CD4-positive, alpha-beta T cell treated with Interleukin-4 for 1 hour (primary cell): ENCODE measurements around the gene CCDC88C.

Experiments
- DNase-seq, 2 donors: peaks; one replicate each; pipeline ENCODE4 v3.0.0-alpha.2; 2020 to 2022

Gene CCDC88C

DNA sequence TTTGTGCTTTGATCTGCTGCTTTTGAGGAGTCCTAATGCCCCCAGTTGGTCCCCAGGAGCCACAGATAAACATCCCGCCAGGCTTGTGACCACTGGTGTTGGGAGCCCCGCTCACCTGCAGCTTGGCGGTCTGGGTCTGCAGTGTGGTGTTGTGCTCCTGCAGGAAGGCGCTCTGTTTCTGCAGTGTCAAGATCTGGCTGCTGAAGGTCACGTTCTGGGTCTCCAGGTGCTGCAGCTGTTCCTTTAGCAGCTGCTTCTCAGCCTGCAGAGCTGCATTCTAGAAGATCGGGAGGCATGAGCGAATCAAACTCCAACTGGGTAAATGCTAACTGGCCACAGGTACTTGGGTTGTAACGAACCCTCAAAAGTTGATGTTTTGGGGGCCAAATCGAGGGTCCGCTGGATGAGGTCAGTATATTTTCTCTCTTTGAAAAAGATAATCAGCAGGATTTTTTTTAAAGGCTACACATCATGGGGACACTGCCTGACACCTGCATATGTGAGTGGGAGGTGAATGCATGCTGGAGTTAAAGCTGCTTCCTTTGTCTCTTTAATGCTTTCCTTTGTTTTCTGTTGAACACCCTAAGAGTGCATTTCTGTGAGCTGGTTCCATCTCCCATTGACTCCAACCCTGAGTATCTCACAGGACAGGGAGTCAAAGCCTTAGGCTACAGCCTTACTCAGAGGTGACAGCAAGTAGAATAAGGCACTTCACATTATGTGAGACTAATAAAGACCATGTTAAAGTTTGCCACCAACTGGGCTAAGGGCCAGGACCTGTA is 111.8 kb downstream of the CCDC88C start:
- no peak for DNase-seq

DNA sequence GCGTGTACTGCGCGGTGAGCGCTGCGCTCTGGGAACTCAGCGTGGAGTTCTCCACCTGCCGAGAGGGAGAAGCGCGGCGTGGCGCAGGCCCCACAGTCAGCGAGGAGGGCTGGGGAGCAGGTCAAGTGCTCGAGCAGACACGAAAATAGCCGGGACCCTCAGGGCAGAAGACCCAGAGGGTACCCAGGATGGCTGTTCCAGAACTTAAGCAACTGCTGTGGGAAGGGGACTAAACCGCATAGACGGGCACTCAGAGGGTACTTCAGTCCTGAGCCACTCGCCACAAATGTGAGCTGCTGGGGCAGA is 113.7 kb downstream of the CCDC88C start:
- no peak for DNase-seq

- DNase-seq, result peak; percentile 64 to 69
Observed at GRCh38 chr14:91303091-91303923, 114.3 kb downstream of the CCDC88C start.

DNA sequence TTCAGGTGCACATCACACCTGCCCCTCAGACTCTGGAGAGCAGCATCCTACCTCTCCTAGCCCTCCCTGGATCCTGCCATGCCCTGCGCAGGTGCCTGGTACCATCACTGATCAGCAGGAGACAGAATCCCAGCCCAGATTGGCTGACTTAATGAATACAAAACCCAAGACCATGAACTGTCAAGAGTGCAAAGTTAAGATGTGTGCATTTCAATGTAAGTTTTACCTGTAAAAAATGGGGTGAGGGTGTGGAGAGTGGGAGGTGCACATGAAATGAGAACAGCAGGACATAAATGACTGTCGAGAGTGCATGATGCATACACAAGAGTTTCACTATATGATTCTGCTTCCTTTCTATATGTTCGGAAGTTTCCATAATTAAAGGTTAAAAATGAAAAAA is 115.2 kb downstream of the CCDC88C start:
- no peak for DNase-seq

- DNase-seq, result no peak
Observed at GRCh38 chr14:91300957-91301356, 116.7 kb downstream of the CCDC88C start.

GRCh38 chr14:91300283-91300895 is 117.2 kb downstream of the CCDC88C start:
- no peak for DNase-seq

GRCh38 chr14:91299121-91300115 is 118.2 kb downstream of the CCDC88C start:
- no peak for DNase-seq

- no peak for DNase-seq
Observed at GRCh38 chr14:91298576-91298975, 119.0 kb downstream of the CCDC88C start.

GRCh38 chr14:91297081-91297711 is 120.4 kb downstream of the CCDC88C start:
- DNase-seq, result no peak

DNA sequence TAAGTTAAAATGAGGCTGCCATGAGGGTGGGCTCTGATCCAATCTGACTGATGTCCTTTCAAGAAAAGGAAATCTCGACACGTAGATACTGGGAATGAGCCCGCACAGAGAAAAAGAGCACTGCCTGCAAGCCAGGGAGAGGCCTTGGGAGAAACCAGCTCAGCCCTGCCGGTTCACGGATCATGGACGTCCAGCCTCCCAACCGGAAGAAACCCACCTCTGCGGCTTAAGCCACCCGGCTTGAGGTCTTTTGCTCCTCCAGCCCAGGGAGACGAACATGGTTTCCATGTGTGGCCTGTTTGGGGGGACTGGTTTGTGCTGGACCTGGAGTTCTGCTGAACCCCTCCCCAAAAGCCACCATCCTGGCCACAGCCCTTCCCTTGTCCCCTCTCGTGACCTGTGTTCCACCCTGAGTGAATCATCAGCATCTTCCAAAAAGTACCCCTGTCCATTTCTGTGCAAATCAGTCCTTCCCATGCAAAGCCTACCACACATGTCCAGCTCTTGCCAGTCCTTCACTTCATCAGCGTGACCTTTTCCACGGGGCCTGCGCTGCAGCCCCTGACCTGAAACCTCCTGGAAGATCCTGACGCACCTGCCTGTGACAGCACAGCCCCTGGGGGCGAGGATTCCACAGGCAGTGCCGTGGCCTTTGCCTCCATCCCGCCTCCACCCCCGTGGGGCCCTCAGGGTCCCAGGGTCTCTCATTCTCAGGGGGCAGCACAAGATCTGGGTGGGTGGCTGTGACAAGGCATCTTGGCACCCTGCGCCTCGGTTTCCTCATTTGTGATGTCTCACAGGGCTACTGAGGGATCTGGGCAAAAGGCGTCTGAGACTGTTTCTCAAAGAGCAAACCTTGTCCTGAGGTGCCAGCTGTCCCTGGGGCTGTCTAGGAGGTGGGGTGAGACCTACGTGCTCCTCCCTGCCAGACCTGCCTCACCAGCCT is 121.5 kb downstream of the CCDC88C start:
- DNase-seq, result no peak

DNA sequence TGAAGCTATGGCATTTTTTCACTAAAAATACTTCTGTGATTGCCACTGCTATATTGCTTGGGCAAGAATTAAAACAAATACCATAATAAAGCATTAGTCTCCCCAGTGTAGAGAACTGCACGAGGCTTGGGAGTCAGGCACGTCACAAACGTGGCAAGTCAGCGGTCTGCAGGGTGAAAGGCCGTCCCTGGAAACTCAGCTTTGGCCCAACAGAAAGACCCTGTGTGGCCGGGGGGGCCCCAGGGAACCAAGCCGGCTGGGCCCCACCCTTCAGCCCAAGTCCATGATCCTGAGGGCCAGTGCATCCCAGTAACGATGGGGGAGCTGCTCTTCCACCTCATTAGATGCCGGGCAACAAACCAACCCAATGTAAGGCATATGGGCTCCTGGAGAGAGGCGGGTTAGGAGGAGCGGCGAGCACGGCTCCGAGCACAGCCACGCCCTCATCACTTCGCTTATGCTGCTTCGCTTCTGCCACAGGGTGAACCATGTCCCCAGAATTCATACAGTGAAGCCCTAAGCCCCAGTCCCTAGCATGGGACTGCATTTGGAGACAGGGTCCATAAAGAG is 122.3 kb downstream of the CCDC88C start:
- no peak for DNase-seq

DNA sequence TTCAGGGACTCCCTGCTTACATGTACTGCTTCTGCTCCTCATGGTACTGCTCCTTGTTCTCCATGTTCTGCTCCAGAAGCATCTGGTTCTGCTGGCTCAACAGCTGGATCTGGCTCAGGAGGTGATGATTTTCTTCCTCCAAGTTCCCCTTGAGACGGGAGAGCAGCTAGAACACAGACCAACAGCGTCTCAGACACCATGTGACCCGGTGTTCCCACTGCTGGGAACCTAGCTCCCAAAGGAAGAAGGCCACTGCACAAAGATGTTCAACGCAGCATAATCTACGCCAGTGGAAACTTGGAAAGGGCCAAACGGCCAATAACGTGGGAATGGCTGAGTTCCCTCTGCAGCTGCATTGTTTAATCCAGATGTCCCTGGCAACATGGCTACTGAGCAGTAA is 123.5 kb downstream of the CCDC88C start:
- no peak for DNase-seq

DNA sequence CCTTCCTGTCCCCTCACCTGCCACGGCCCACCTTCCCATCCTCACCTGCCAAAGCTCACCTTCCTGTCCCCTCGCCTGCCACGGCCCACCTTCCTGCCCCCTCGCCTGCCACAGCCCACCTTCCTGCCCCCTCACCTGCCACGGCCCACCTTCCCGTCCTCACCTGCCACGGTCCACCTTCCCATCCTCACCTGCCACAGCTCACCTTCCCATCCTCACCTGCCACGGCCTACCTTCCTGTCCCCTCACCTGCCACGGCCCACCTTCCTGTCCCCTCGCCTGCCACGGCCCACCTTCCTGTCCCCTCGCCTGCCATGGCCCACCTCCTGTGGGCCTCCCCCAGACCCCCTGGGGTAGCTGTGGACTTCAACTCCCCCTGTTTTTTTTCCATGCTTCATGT is 124.3 kb downstream of the CCDC88C start:
- DNase-seq, result no peak

DNA sequence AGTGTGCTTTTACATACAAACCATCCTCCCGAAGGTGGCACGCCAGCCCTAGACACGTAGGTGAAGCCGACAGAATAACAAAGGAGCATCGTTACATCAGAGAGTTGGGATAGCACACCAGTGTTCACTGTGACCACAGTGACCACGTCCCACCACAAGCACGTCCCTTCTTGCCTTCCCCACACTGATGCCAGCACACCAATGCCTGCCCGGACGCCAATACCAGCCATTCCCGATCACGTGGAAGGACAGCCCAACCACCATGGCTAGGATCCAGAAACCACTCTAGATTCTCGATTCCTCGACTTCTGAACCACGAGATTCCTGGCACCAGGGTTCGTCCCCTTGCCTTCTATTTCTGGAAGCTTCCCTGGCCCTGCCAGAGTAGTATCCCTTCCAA is 125.1 kb downstream of the CCDC88C start:
- no peak for DNase-seq

GRCh38 chr14:91291786-91292405 is 125.7 kb downstream of the CCDC88C start:
- no peak for DNase-seq

GRCh38 chr14:91290986-91291385 is 126.6 kb downstream of the CCDC88C start:
- no peak for DNase-seq

GRCh38 chr14:91289464-91289863 is 128.2 kb downstream of the CCDC88C start:
- no peak for DNase-seq

DNA sequence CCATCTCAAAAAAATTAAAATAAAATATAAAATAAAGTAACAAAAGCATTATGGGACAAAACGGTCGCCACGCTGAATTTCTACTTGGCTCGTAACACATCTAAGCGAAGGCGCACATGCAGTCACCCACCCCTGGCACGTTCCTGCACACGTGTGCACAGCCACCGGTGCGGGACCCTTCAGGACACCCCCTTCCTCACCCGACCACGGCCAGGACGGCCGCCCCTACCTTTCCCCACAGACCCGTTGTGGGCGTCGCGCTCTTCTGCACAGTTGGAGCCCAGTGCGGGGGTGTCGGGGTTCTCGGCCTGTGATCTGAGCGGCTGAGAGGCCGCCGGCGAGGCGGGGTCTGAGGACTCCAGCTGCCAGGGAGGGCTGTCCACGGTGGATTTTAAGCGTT is 128.7 kb downstream of the CCDC88C start:
- DNase-seq, result no peak

DNA sequence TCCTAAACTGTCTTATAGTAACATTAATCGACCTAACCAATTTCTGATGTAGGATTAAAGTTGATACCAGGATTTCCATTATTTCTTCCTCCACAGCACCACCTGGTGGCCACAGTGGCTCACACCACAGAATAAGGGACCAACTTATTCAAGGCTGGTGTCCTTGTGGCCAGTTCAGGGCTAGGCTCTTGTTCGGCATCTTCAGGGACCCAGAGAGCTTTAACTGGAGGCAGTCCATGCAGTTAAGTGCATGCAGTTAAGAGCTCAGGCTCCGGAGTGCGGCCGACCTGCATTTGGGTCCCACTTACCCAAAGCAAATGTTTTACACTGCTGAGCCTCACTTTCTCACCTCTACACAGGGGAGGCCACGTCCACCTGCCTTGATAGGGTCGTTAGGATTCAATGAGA is 131.1 kb downstream of the CCDC88C start:
- DNase-seq, result peak; percentile 77 to 82
